HG02885 (cell line): ENCODE measurements around the gene KIAA0753.
"Not testable (repeated sequence)": the region's sequence is repeated elsewhere in the genome, so short reads cannot be mapped to it uniquely, and the experiment has no call there.

ENCODE experiments used
- ATAC-seq: cut with Tn5 transposase; IDR thresholded peaks from one replicate; pipeline ENCODE4 v1.9.1; 2021; ENCODE audit warnings: mild to moderate bottlenecking; ENCODE audit not compliant: unreplicated experiment, poor library complexity

Gene KIAA0753

GRCh38 chr17:6573982-6574686 is 66.4 kb downstream of the KIAA0753 start:
- no peak for ATAC-seq

- not testable (repeated sequence) for ATAC-seq
These were observed 67.0 kb downstream of the KIAA0753 start for GRCh38 chr17:6573495-6573894.

- no peak for ATAC-seq
These were observed 67.5 kb downstream of the KIAA0753 start for GRCh38 chr17:6572972-6573370.

GRCh38 chr17:6571452-6571781 is 69.1 kb downstream of the KIAA0753 start:
- ATAC-seq: no peak

GRCh38 chr17:6570731-6571451 is 69.6 kb downstream of the KIAA0753 start:
- ATAC-seq: no peak

GRCh38 chr17:6569370-6570285 is 70.9 kb downstream of the KIAA0753 start:
- no peak for ATAC-seq

- no peak for ATAC-seq
These were observed 72.2 kb downstream of the KIAA0753 start for GRCh38 chr17:6568184-6568758.

GRCh38 chr17:6567528-6568183 is 72.9 kb downstream of the KIAA0753 start:
- ATAC-seq: no peak

- no peak for ATAC-seq
These were observed 79.1 kb downstream of the KIAA0753 start for GRCh38 chr17:6561446-6561845.

GRCh38 chr17:6560496-6560895 is 80.0 kb downstream of the KIAA0753 start:
- ATAC-seq: no peak

- no peak for ATAC-seq
These were observed 80.7 kb downstream of the KIAA0753 start for GRCh38 chr17:6559753-6560215.

GRCh38 chr17:6558932-6559752 is 81.4 kb downstream of the KIAA0753 start:
- no peak for ATAC-seq

GRCh38 chr17:6558276-6558675 is 82.2 kb downstream of the KIAA0753 start:
- no peak for ATAC-seq

GRCh38 chr17:6557040-6557438 is 83.5 kb downstream of the KIAA0753 start:
- no peak for ATAC-seq

GRCh38 chr17:6556121-6557039 is 84.1 kb downstream of the KIAA0753 start, which contains the start of gene PITPNM3:
PITPNM3 (minus strand) TSS chr17:6556555; CDS start chr17:6556406, 149 bp downstream.
- no peak for ATAC-seq

GRCh38 chr17:6555331-6556120 is 85.0 kb downstream of the KIAA0753 start:
- no peak for ATAC-seq

- no peak for ATAC-seq
These were observed 85.6 kb downstream of the KIAA0753 start for GRCh38 chr17:6554871-6555330.
